IMR-90 (cell line): ENCODE measurements around the gene SF3B5. TPM values are rescaled to one million over a fixed set of nuclear protein-coding genes. Genes with fewer than 3 reads are reported as not detected.

Experiments used
- ATAC-seq: fragments of 200-7000 bp; cut with Tn5 transposase; 2 replicates; pipeline ENCODE4 v1.9.1; 2020; ENCODE audit warnings: low read depth, mild to moderate bottlenecking, moderate library complexity
- BruUV-seq: library from RNA; stranded (reverse); fragments of 400-500 nt; replicated peaks from 2 replicates; lab custom pipeline; 2021; lab: Mats Ljungman, UMichigan
- CTCF ChIA-PET: fragments of 300-600 bp; formaldehyde crosslinking; extraction: SDS; loops from one replicate; lab custom pipeline; 2021; ENCODE audit warnings: antibody characterized with exemption; lab: Yijun Ruan, JAX
- POLR2A ChIA-PET: fragments of 300-600 bp; sonication (Branson Sonifier 250); formaldehyde crosslinking; loops from one replicate; lab custom pipeline; 2022; ENCODE audit warnings: antibody characterized with exemption; ENCODE audit not compliant: unreplicated experiment; lab: Charles Lee
- DNase-seq: peaks from one replicate; pipeline ENCODE4 v3.0.0; 2013
- H2AFZ ChIP-seq: replicated peaks from 2 replicates; pipeline ENCODE3; 2013; ENCODE audit warnings: low read length, mild to moderate bottlenecking; ENCODE audit not compliant: poor library complexity
- H2AK5ac ChIP-seq: 2 replicates; pipeline ENCODE4 v1.6.1; 2013; ENCODE audit warnings: low read depth, low read length, inconsistent platforms
- H2AK9ac ChIP-seq: replicated peaks from 2 replicates; pipeline ENCODE3; 2013; ENCODE audit warnings: mild to moderate bottlenecking, low read depth, low read length, moderate library complexity; ENCODE audit not compliant: poor library complexity
- H2BK120ac ChIP-seq: 2 replicates; pipeline ENCODE4 v1.6.1; 2013; ENCODE audit warnings: low read depth, low read length, inconsistent platforms
- H2BK15ac ChIP-seq: 3 replicates; pipeline ENCODE4 v1.6.1; 2013; ENCODE audit warnings: low read depth, low read length, inconsistent platforms
- H2BK20ac ChIP-seq: 2 replicates; pipeline ENCODE4 v1.6.1; 2013; ENCODE audit warnings: low read depth, mild to moderate bottlenecking, inconsistent platforms, low read length, moderate library complexity
- H2BK5ac ChIP-seq: 2 replicates; pipeline ENCODE4 v1.6.1; 2013; ENCODE audit warnings: mild to moderate bottlenecking, low read depth, low read length, inconsistent platforms; ENCODE audit not compliant: poor library complexity, severe bottlenecking
- H3K14ac ChIP-seq: replicated peaks from 2 replicates; pipeline ENCODE4 v1.6.1; 2013; ENCODE audit warnings: low read depth, low read length, inconsistent platforms
- H3K18ac ChIP-seq: 2 replicates; pipeline ENCODE4 v1.6.1; 2013; ENCODE audit warnings: low read depth, low read length, control low read depth
- H3K23ac ChIP-seq: 2 replicates; pipeline ENCODE4 v1.6.1; 2013; ENCODE audit warnings: low read depth, low read length, inconsistent platforms
- H3K27ac ChIP-seq: 2 replicates; pipeline ENCODE4 v1.5.1; 2013; ENCODE audit warnings: mild to moderate bottlenecking, control low read depth, low read length; ENCODE audit not compliant: insufficient read depth
- H3K27me3 ChIP-seq: 2 replicates; pipeline ENCODE4 v1.6.1; 2013; ENCODE audit warnings: low read length; ENCODE audit not compliant: control insufficient read depth, insufficient read depth
- H3K36me3 ChIP-seq: 2 replicates; pipeline ENCODE4 v1.6.1; 2013; ENCODE audit warnings: low read length, mixed read lengths; ENCODE audit not compliant: control insufficient read depth, insufficient read depth
- H3K4ac ChIP-seq: 2 replicates; pipeline ENCODE4 v1.6.1; 2013; ENCODE audit warnings: low read depth, low read length, inconsistent platforms
- H3K4me1 ChIP-seq: 2 replicates; pipeline ENCODE4 v1.6.1; 2013; ENCODE audit warnings: low read length, mixed read lengths; ENCODE audit not compliant: control insufficient read depth, insufficient read depth
- H3K4me2 ChIP-seq: 2 replicates; pipeline ENCODE4 v1.6.1; 2013; ENCODE audit warnings: low read depth, mild to moderate bottlenecking, control low read depth, low read length, moderate library complexity
- H3K4me3 ChIP-seq: 2 replicates; pipeline ENCODE4 v1.5.1; 2013; ENCODE audit warnings: low read depth, mild to moderate bottlenecking, control low read depth, low read length, moderate library complexity; ENCODE audit not compliant: insufficient read depth
- H3K56ac ChIP-seq: 2 replicates; pipeline ENCODE4 v1.6.1; 2013; ENCODE audit warnings: low read length, inconsistent platforms; ENCODE audit not compliant: insufficient read depth; ENCODE audit errors: extremely low read depth
- H3K79me1 ChIP-seq, 2 experiments: 2 replicates each; pipeline ENCODE4 v1.6.1; 2013; ENCODE audit warnings: low read length in 2 of 2, inconsistent platforms in 1 of 2, low read depth in 1 of 2
- H3K9ac ChIP-seq: 2 replicates; pipeline ENCODE4 v1.6.1; 2013; ENCODE audit warnings: low read depth, low read length, control low read depth
- H3K9me1 ChIP-seq: 2 replicates; pipeline ENCODE4 v1.6.1; 2013; ENCODE audit warnings: low read length, inconsistent platforms; ENCODE audit not compliant: insufficient read depth
- H3K9me3 ChIP-seq: 2 replicates; pipeline ENCODE4 v1.6.1; 2013; ENCODE audit warnings: low read length; ENCODE audit not compliant: control insufficient read depth, insufficient read depth
- H4K20me1 ChIP-seq: 2 replicates; pipeline ENCODE4 v1.6.1; 2013; ENCODE audit warnings: low read length, inconsistent platforms; ENCODE audit not compliant: insufficient read depth
- H4K5ac ChIP-seq: 2 replicates; pipeline ENCODE4 v1.6.1; 2013; ENCODE audit warnings: mild to moderate bottlenecking, low read depth, low read length, control low read depth
- H4K8ac ChIP-seq, 2 experiments: 2 replicates each; pipeline ENCODE4 v1.6.1; 2013; ENCODE audit warnings: low read depth in 2 of 2, low read length in 2 of 2, control low read depth in 1 of 2, inconsistent platforms in 1 of 2
- H4K91ac ChIP-seq: 2 replicates; pipeline ENCODE4 v1.6.1; 2013; ENCODE audit warnings: low read depth, low read length, inconsistent platforms; ENCODE audit not compliant: insufficient read depth
- CEBPB ChIP-seq: IDR thresholded peaks from 2 replicates; pipeline ENCODE4 v1.6.1; 2012; ENCODE audit warnings: low read depth, low read length, improper control_type of control experiment
- CHD1 ChIP-seq: IDR thresholded peaks from 2 replicates; pipeline ENCODE4 v1.6.1; 2012; ENCODE audit warnings: low read depth, low read length, improper control_type of control experiment
- FOS ChIP-seq: fragments of 150-350 bp; IDR thresholded peaks from 2 replicates; pipeline ENCODE4 v1.6.1; 2016; ENCODE audit warnings: low read depth, low read length
- MAFK ChIP-seq: IDR thresholded peaks from 2 replicates; pipeline ENCODE4 v1.6.1; 2012; ENCODE audit warnings: low read depth, low read length, improper control_type of control experiment
- MAZ ChIP-seq: IDR thresholded peaks from 2 replicates; pipeline ENCODE4 v1.6.1; 2012; ENCODE audit warnings: low read depth, mild to moderate bottlenecking, low read length, improper control_type of control experiment, moderate library complexity, borderline replicate concordance
- MXI1 ChIP-seq: IDR thresholded peaks from 2 replicates; pipeline ENCODE4 v1.6.1; 2012; ENCODE audit warnings: low read depth, mild to moderate bottlenecking, low read length, moderate library complexity, borderline replicate concordance
- NFE2L2 ChIP-seq: fragments of 150-350 bp; IDR thresholded peaks from 2 replicates; pipeline ENCODE4 v1.6.1; 2016; ENCODE audit warnings: low read depth, mild to moderate bottlenecking, low read length
- RAD21 ChIP-seq: IDR thresholded peaks from 2 replicates; pipeline ENCODE4 v1.6.1; 2012; ENCODE audit warnings: low read length, improper control_type of control experiment
- RFX5 ChIP-seq: IDR thresholded peaks from 2 replicates; pipeline ENCODE4 v1.8.0; 2012; ENCODE audit warnings: low read depth, mild to moderate bottlenecking, low read length, moderate library complexity
- WGBS, 2 experiments: methylation state at CpG; one replicate each; pipeline versions ENCODE4 v1.1.5 to v1.1.7; 2013; ENCODE audit warnings: missing lambda C conversion rate in 2 of 2; ENCODE audit not compliant: insufficient read length in 1 of 2; ENCODE audit errors: extremely low coverage in 2 of 2; 5-methylcytosine and 5-hydroxymethylcytosine counted together
- dilution Hi-C: fragments of 300-500 bp; cut with HindIII; formaldehyde crosslinking; loops from one replicate; pipeline ENCODE4 v1.14.3; 2018; ENCODE audit warnings: low sequenced_read_pairs; ENCODE audit not compliant: unreplicated experiment
- in situ Hi-C: fragments of 300-500 bp; cut with MboI; formaldehyde crosslinking; loops from 3 replicates; pipeline ENCODE4 v1.14.3; 2019; ENCODE audit warnings: low sequenced_read_pairs, inconsistent platforms, mixed read lengths
- intact Hi-C: fragments of 100-400 bp; cut with micrococcal nuclease; formaldehyde crosslinking; loops from 2 replicates; pipeline ENCODE4 v1.10.0; 2022
- polyA plus RNA-seq, 3 experiments: library from polyadenylated mRNA; depleted of rRNA; stranded (reverse); fragments of >200 nt; gene quantifications; 2 replicates each; pipeline ENCODE4 v1.2.3, GENCODE V29; 2012; ENCODE audit warnings: low replicate concordance in 1 of 3
- total RNA-seq: library from RNA; depleted of rRNA; stranded (reverse); fragments of >200 nt; gene quantifications from 2 replicates; pipeline ENCODE4 v1.2.3, GENCODE V29; 2012

Gene SF3B5
- total and polyA plus RNA-seq, 2 of the 4 experiments (the other 2 are of a cell fraction) = 227 to 333 TPM

DNA sequence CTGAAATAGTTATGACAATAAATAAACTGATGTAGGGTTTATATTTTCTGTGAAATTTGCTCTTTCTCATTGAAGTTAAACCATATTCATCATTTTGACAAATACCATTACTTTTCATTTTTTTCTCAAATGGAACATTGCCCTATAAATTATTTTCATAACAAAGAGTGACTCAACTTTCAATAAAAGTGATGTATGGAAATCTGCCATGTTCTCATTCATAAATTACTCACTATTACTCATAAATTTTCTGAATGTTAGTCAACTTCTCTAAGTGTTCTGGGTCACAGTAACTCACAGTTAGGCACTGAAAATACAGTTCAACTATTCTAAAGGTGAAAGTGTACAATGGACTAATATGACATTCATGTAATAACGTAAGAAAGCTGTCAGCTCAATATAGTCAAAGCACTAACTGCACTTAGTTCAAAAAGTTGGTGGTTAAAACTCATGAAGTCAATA, 35.9 kb upstream of the SF3B5 start:
- Histone ChIP-seq H3K36me3 (no peaks in the 10 kb centered on the region), H3K4me2 (no peak overlapping the region), H2AK5ac (no peak overlapping the region), H4K8ac (no peak overlapping the region), H2BK5ac (no peak overlapping the region), H4K5ac (no peak overlapping the region), H2BK15ac (no peak overlapping the region), H3K56ac (no peak overlapping the region), H4K91ac (no peak overlapping the region), H2AK9ac (no peak overlapping the region), H3K14ac (no peak overlapping the region), H3K27me3 (no peaks in the 10 kb centered on the region), H3K4ac (no peak overlapping the region), H3K79me1 (no peaks in the 10 kb centered on the region), H3K9me1 (no peaks in the 10 kb centered on the region), H2BK120ac (no peak overlapping the region), H3K4me3 (no peak overlapping the region), H3K4me1 (no peaks in the 10 kb centered on the region), H2BK20ac (no peak overlapping the region), H3K9me3 (no peaks in the 10 kb centered on the region), H3K18ac (no peak overlapping the region), H3K23ac (no peak overlapping the region), H3K27ac (no peak overlapping the region), H3K9ac (no peak overlapping the region), H4K20me1 (no peaks in the 10 kb centered on the region), H2AFZ (no peak overlapping the region)
- intact Hi-C loops = no loop called here
- CTCF ChIA-PET = interaction anchor here (0.6 kb wide), 2 partner anchors 477 to 502 kb away, joined by 3 to 6 read pairs; no protein-coding TSS in a partner anchor
- WGBS, 2 experiments = no CpG with 5 or more reads among the region's 1 CpG
- POLR2A ChIA-PET = no interaction called here
- BruUV-seq = no TSS peak
- ATAC-seq = peak; percentile 49
- no peak for TF ChIP-seq RFX5
- TF ChIP-seq MAFK = no peak
- no peak for TF ChIP-seq MAZ
- TF ChIP-seq NFE2L2 = no peak
- no peak for TF ChIP-seq CHD1
- TF ChIP-seq MXI1 = no peak
- no peak for TF ChIP-seq RAD21
- TF ChIP-seq CEBPB = no peak
- TF ChIP-seq FOS = no peak; the same call in 1 of the 2 replicates
- dilution Hi-C loops = no loop called here
- in situ Hi-C loops = no loop called here
- peak; percentile 82 for DNase-seq
